Fibroblast of skin of back (primary cell): ENCODE results near the gene SLC17A2.

Experiments
- DNase-seq: peaks from one replicate; pipeline ENCODE4 v3.0.0-alpha.2; 2013

Gene SLC17A2

GRCh38 chr6:25882051-25882496, 48.4 kb downstream of the SLC17A2 start:
- DNase-seq: no peak

DNA sequence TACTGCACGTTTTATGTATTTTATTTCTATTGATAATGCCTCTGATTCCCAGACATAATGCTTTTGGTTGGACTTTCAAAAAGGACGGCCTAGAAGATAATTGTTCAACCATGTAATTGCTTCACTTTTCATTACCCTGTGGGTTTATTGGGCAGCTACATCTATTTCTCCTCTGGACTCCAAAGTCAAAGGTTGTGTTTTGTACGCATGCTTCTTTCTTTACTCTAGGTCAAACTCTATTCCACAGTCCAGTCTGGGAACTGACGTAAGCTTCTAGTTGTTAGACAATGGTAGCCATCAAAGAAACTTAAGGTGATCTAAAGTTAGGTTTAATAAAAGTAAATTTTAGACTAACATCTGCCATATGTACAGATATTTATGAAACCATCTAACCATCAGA, 49.9 kb downstream of the SLC17A2 start:
- DNase-seq: no peak

- no peak for DNase-seq
Measured at GRCh38 chr6:25878721-25879322, 51.7 kb downstream of the SLC17A2 start.

- DNase-seq: no peak
Measured at GRCh38 chr6:25875926-25876602, 54.4 kb downstream of the SLC17A2 start.

- no peak for DNase-seq
Measured at GRCh38 chr6:25875563-25875905, 55.0 kb downstream of the SLC17A2 start.

DNA sequence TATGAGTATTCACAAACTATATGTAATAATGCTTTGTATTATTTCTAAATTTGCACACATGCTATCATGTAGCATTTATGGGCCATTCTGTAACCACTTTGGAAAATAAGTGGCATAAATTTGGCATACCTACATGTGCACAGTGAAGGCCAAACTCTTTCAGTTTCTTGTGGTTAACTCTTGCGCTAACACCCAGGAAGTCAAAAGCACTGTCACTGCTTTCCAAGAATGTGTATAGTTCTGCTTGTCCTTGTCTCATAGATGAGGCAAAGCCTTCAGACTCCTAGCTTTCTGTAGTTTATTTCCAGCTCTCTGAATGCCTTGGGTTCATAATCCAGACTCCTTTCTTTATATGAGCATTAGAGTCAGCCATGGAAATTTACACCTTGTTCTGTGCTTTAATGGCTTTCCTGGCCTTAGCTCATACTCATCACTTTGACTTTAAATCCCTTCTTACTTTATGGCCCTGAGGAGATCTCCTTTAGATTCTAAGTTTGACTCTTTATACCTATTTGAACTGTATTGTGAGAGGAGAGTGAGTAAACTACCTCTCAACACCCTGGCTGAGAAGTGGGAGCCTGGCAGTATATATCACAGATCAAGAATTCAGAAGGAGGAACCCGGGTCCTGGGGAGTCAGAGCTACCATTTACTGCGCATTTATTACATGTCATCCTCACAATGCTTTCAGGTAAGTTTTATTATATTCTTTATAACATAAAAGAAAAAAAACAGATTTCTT, 55.5 kb downstream of the SLC17A2 start:
- DNase-seq: no peak

DNA sequence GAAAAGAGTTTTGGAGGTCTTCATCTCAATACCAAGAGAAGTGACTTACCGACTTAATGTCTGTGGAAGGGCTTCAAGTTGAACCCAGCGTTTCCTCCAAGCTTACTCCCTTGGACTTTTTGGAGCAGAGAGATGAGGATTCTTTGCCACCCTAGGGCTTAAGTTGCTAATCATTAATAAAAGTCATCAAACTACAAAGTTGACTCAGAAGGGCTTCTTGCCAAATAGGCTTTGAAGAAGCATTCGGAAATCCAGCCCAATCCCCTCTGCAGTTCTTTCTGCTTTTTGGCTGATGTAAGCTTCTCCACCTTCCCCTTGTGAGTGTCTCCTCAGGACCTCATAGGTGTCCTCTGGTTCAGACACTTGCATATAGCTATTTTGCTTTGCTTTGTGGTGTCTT, 56.4 kb downstream of the SLC17A2 start, which contains the start of gene SLC17A3:
Gene SLC17A3 (minus strand): TSS at position 126 of the 400 bp plus-strand sequence. CDS start 5,856 bp downstream, outside the sequence.
- DNase-seq: no peak

- no peak for DNase-seq
Measured at GRCh38 chr6:25872814-25873213, 57.7 kb downstream of the SLC17A2 start.

- no peak for DNase-seq
Measured at GRCh38 chr6:25869840-25870239, 60.7 kb downstream of the SLC17A2 start.

DNA sequence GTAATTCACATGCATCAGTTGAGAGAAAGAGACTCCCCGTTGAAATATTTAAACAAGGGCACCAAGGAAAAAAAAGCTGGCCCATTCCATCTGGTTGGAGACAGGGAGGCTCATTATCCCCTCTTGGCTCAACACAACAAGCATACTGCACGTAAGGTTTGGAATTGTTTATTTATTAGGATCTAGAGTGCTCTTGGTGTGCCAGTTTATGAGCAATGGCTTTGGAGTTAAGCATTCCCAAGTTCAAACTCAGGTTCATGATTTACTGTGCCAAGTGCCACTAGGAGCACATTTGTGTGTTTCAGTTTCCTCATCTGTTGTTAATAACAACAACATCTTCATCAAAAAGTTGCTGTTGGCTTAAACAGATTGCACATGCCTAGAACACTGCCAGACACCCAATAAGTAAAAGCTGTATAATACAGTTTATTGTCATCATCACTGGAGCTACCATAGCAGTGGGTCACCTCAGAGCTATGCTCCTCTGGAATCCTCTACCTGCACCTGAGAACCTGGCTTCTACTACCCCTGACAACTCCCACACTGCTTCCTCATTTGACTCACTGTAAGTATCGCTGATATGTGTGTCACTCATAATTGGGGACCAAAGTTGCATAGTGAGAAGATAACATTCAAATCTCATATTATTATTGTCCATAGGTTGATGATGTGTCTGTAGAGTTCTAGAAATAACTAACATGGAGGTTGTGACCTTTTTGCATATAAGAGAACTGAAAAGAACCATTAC, 61.9 kb downstream of the SLC17A2 start:
- DNase-seq: no peak

- no peak for DNase-seq
Measured at GRCh38 chr6:25866011-25866410, 64.5 kb downstream of the SLC17A2 start.

DNA sequence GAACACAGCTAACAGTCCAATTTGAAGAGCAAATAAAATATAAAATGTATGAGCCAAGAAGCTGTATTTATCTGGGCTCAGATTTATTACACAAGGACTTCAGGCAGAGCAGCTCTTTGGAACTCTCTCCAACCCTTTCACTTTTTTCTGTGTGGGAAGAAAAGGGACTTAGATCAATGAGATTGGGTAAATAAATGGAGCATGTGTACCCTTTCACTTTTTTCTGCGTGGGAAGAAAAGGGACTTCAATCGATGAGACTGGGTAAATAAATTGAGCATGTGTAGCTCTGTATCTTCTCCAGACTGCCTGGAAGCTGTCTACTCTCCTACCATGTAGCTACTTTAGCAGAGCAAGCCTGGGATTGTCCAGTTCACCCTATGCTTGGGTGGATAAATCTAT, 67.1 kb downstream of the SLC17A2 start:
- DNase-seq: no peak
